GM12891 (cell line): ENCODE measurements around the gene NPAP1.

ENCODE experiments used
- POLR2A ChIP-seq: IDR thresholded peaks from 2 replicates; pipeline ENCODE4 v1.6.1; 2011; ENCODE audit warnings: low read depth, low read length, control low read depth
- POLR2AphosphoS5 ChIP-seq: IDR thresholded peaks from 2 replicates; pipeline ENCODE4 v1.6.1; 2011; ENCODE audit warnings: low read depth, low read length, control low read depth

DNA sequence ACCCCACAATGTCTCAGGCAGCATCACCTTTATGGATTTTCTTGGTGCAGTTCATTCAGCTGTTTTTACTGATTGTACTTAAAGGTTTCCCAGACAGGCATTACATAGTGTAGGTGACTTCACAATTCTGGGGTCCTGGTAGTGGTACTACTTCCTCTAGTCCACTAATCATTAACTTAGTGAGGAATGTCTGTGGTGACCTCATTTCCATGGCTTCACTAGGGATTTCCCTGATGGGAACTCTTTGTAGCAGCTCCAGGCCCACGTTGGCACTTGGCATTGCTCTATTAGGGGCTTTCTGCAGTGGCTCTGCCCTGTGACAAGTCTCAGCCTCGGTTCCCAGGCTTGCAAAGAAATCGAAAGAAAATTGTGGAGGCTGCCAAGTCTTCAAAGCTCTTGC, 48.1 kb upstream of the NPAP1 start:
- no peak for TF ChIP-seq POLR2AphosphoS5
- TF ChIP-seq POLR2A = no peak
